Forelimb muscle (tissue), 1 donor: ENCODE data around the gene RHCG. TPM values are rescaled to one million over a fixed set of nuclear protein-coding genes. Genes with fewer than 3 reads are reported as not detected.

Source experiments
- DNase-seq: peaks from one replicate; pipeline ENCODE4 v3.0.0-alpha.2; 2013; ENCODE audit warnings: low read depth
- polyA plus RNA-seq: library from polyadenylated mRNA; unstranded; fragments of 120-200 nt; gene quantifications from one replicate; pipeline ENCODE4 v1.2.1, GENCODE V29; 2013; ENCODE audit not compliant: insufficient read length

Gene RHCG
- not detected for polyA plus RNA-seq

DNA sequence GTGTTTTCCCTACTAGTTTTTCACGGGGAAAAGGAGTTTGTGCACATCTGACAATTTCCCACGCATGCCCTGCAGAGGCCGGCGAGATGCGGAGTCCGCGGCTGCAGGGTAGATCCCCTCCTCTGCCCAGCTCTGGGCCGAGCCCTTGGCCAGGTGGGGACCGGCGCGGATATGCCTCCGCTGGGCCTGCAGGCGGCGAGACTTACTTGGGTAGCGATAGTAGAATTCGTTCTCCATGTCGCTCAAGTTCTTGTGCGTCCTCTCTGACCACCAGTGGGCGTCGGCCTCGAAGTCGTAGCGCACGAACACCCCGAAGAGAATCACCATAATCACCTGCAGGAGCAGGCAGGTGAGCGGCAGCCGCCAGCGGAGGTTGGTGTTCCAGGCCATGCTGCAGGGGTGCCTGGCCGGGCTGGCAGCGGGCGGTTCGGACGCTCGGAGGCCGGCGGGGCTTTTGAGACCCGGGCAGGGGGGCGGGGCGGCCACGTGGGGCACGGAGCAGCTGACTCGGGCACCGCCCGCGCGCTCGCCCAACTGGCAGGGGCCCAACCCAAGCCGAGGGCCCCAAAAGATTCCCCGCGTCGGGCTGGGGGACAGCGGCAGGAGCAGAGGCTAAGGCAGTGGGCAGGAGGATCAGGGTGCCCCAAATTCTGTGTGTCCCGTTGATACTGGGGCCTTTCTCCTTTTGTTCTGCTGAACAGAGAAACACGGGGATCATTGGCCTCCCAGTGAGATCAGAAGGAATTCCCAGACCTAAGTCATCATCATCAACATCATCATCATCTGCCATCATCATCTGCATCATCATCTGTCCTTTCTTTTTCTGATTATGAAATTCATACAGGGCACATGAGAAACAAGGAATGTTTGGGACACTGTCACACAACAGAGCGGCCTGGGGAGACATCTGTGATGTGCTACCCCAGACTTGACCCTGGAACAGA lies at the start of gene RHCG:
Gene RHCG, minus strand, starts transcription at position 429 of the 944 bp plus-strand sequence. Its CDS starts 39 bp downstream, at position 390.
- DNase-seq = no peak

DNA sequence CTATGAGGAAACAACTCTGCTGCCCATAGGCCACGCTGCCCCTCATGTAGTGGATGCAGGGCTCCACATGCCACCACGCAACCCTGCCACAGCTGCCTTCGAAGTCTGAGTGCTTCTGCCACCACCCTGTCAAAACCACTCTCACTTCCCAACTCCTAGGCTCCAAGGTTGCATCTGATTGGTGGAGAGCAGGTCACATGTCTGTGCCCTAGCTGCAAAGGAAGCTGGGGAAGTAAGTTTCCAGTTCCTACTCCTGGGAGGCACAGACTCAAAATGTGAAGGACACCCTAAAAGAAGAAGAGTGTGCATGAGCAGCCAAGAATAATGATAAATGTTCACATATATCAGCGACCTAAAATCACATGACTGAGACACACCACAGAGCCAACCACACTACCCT lies 47.0 kb upstream of the RHCG start:
- no peak for DNase-seq

DNA sequence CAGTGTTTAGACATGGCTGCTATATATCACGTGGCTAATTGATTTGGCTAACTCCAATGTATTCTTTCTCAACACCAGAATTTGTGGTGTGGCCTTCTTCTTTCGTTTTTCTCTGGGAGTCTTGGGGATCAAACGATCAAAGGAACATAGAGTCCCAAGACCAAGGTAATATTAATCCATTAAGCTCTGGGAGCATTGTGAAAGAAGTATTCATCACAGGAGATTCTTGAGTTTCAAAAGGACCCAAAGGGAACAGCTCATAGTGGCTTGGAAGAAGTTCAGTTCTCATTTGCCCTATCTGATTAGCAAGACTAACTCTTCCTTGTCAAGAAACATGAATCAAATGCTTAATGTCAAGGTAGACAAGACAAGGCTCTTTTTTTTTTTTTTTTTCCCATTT lies 46.0 kb upstream of the RHCG start:
- DNase-seq = no peak

DNA sequence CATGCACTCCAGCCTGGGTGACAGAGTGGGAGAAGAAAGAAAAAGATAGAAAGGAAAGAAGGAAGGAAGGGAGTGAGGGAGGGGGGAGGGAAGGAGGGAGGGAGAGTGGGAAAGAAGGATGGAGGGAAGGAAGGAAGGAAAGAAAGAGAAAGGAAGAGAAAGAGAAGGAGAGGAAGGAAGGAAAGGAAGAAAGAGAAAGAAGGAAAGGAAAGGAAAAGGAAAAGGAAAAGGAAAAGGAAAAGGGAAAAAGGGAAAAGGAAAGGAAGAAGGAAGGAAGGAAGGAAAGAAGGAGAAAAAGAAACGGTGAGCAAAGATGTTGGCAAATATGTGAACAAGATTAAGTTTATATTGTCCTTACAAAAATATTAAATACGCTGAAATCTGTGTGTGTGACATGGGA lies 42.6 kb upstream of the RHCG start:
- DNase-seq = no peak

DNA sequence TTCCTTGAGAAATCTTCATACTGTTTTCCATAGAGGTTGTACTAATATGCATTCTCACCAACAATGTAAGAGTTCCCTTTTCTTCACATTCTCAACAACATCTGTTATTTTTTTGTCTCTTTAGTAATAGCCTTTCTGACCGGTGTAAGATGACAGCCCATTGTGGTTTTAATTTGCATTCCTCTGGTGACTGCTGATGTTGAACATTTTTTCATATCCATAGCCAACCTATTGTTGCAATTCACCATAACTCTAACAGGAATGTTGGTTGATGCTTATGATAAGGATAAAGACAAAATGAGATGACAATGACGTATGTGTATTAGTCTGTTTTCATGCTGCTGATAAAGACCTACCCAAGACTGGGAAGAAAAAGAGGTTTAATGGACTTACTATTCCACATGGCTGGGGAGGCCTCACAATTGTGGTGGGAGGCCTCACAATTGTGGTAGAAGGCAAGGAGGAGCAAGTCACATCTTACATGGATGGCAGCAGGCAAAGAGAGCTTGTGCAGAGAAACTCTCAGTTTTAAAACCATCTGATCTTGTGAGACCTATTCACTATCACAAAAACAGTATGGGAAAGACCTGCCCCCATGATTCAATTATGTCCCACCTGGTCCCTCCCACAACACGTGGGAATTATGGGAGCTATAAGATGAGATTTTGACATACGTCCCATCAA lies 37.6 kb upstream of the RHCG start:
- no peak for DNase-seq

DNA sequence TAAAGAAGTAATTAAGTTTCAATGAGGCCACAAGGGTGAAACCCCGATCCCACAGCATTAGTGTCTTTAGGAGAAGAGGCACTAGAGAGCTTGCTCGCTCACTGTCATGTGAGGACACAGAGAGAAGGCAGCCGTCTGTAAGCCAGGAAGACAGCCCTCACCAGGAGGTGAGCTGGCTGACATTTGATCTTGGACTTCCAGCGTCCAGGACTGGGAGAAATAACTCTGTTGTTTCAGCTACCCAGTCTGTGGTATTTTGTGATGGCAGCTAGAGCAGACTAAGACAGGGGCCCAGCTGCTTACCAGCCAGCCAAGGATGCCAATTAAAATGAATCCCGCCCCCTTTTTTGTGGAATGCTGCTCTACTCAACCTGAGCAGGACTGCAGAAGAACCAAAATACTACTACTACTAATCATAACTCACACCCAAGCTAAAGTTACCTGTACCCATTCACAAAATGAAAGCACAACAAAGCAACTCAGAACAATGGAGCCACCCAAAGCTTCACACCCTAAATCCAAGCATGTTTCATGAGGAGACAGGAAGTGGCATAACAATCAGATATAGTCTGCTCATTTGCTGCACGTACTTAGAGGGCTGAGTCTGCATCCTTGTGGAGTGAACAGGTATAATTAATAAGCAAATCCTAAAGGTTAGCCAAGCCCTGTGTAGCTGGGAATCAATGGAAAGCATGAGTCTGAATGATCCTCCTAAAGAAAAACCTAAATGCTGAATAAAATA lies 35.6 kb upstream of the RHCG start:
- no peak for DNase-seq

DNA sequence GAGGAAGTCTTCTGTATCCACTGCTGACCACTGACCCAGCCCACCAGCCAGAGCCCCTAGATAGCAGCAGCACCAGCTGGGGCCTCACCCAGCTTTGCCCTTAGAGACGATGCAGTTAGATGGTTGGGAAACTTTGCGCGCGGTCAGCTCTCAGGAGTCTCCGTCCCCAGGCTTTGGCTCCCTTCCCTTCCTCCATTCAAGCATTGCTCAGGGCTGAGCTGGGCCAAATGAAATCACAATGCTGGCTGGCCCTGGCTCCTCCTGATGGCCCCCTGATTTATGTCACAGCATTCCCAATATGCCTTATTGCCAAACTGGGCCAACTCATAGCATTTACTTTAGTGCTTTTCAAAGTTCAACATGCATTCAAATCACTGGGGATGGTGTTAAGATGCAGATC lies 34.6 kb upstream of the RHCG start:
- DNase-seq = no peak

DNA sequence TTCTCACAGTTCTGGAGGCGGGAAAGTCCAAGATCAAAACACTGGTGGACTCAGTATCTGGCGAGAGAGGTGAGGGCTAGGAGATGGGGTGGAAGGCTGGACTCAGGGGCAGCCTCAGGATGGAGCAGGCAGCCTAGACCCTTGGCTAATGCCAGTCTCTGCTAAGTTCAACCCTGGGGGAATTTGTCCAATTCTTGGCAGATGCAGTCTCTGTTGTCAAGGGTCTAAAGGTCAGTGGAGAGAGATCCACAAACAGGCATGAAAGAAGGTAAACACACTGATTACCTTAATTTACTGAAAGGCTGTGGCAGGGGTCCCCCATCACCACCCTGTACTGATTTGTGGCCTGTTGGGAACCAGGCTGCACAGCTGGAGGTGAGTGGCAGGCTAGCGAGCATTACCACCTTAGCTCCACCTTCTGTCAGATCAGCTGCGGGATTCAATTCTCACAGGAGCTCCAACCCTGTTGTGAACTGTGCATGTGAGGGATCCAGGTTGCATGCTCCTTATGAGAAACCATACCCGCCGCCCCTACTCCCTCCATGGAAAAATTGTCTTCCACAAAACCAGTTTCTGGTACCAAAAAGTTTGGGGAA lies 32.5 kb upstream of the RHCG start:
- DNase-seq = no peak

DNA sequence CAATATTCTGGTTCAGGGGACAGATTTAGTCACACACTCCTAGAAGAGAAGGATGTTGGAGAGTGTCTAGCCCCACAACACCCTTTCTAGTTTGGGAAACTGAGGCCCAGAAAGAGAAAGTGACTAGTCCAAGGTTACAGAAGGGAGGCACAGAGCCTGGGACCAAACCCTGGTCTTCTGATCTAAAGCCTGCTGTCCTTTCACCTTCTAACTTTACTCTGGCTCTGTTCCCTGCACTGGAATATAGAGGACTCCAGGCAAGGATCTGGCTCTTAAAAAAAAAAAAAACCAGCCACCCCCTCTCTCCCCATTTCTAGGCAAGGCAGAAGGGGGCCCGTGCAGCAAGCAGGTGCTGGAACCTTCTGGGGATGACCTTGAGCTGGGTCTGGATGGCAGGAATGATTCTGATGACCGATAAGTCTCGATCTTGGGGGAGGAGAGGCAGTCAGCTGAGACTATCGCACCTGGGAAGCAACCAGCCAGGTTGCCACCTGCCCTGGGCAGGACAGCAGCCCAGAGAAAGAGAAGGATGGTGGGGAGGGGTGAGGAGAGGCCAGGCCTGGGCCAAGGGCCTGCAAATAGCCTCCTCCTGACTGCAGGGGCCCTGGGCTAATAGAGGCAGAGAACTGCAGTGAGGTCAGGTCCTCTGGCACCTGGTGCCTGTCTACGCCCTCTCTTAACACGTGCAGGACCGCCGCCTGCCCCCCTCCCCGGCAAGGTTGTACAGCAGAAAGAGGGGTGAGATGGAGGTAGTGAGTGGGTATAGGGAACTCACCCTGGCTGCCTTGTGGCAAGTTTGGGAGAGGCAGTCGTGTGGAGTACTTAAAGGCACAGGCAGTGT lies 30.4 kb upstream of the RHCG start:
- no peak for DNase-seq

DNA sequence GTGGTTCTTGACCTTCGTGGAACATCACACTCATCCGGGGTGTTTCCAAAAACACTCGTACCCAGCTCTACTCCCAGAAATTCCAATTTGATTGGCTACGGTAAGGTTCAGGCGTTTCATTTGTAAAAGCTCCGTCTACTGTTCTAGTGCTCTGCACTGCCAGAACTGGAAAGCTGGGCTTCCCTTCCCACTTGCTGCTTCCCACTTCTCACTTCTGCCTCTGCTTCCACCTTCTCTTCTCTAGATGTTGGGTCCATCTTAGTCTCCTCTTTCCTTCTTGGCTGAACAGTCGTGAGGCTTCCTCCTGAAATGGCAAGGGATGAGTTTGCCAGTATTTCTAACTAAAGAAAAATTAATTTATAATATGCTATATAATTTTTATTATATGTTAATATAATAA lies 29.8 kb upstream of the RHCG start:
- DNase-seq = no peak

DNA sequence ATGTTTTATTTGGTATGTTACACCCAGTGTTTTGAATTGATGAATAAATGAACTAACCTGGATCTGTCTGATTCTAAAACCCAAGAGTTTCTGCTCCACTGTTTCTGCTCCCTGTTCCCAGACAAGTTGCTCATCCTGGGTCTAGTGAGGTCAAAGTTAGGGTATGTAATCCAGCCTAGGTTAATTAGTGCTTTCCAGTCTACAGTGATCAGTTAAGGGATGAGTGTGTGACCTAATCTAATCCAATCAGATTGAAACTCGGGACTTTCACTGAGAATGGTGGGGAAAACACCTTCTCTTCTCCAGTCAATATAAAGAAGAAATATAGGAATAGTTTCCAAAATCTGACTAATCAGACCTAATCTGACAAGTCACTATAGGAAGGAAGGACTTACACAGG lies 27.8 kb upstream of the RHCG start:
- no peak for DNase-seq

DNA sequence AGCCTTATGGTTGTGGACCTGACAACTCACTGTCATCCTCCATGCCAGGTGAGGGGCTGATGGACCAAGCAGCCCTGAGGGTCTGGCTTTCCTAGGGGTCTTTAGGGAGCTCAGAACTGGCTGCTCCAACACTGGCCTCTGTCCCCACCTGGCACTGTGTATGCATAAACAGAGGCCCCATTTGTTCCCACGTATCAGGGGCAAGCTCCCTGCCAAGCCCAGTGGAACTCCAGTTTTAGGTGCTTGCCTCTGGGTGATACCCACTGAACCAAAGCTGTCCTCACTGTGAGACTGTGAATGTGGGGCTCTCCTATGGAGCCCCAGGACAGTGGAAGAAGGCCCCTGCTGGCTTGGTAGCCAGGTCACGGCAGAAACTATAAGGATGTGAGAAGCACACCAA lies 26.7 kb upstream of the RHCG start:
- DNase-seq = no peak

DNA sequence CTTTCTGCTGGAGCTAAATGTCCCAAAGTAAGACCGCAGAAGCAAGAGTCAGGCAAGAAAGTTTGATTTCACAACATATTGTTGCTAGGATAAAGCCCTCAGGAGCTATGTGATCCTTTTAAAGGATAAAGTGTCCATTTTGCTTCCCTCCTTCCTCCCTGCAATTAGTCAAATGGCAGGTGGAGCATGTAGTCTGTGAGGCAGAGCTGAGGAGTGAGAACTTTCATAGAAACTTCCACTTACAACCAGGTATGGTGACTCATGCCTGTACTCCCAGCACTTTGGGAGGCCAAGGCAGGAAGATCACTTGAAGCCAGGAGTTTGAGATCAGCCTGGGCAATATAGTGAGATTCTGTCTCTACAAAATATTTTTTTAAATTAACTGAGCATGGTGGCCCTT lies 25.2 kb upstream of the RHCG start:
- no peak for DNase-seq

DNA sequence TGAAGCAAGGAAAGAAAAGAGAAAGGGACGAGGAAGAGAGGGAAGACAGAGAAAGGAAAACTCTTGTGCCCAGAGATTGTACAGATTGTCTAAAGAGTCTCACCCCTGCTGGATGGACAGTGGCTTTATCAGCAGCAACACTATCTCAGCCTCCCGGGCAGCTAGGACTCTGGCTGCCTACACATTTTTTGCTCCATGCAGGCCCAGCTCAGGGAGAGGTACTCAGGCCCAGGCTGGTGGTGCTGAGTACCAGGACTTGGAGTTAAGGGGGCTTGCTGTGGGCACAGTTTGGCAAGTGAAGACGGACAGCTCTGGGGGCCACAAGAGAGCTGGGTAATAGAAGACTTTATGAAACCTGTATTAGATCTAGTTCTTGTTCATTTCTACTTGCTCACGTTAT lies 19.1 kb upstream of the RHCG start:
- no peak for DNase-seq

DNA sequence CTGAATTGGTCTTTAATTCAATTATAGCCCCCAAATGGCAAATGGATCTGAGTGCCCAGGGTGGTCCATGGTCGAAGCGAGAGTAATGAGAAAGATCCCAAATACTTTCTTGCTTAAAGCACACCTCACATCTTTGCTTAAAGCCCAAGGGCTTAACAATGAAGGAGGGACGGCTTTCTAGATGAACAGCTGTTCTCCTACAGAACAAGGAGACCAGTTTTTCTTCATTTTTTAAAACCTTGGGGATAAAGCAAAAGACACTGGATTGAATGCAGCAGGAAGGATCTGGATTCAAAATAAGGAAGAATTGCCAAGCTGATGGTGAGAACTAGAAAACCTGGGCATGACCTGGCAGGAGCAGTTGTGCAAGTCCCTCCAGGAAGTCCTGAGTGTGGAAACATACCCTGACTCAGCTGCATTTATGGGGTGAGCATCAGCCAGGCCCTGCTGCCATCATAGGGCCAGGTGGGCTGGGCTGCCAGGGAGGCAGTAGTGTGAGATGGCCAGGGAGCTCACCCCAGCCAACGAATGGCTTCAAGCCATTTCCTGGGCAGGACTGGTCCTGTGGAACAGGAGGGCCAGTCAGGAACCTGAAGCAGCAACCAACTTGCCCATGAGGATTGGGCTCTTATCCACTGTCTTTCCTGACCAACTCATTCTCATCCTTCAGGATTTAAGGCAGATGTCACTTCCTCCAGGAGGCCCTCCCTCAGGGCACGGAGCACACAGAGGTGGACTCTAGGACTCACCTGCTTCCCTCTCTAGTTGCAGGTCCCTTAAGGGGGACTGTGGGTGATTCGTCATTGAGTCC lies 18.4 kb upstream of the RHCG start:
- DNase-seq = no peak

DNA sequence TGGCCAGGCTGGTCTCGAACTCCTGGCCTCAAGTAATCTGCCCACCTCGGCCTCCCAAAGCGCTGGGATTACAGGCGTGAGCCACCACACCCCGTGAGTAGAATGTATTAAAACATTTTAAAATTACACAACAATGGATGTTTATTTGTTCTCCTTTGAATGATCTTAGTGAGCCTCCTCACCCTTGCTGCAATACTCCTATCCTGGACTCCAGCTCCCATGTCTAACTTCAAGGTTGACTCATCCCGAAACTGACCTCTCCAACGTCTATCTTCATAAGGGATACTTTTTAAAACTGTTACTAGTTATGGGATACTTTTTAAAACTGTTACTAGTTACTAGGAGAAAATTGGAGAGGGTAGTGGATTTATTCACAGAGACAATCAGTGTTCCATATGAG lies 17.8 kb upstream of the RHCG start:
- DNase-seq = no peak

DNA sequence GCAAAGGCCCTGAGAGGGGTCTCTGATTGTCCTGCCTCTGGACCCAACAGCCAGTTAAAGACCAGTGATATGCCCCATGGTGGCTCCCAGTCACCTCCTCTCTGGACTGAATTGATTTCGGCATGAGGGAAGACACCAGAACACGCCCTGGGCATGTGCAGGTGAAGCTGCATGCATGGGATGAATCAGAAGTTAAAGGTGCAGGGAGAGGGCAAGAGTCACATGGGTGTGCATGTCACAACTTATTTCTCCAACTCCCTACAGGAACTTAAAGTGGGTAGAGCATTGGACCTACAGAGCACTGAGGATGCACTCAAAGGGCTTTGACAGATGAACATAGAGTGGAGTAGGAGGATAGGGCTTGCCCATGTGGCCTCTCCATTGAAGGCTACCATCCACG lies 16.9 kb upstream of the RHCG start:
- no peak for DNase-seq

DNA sequence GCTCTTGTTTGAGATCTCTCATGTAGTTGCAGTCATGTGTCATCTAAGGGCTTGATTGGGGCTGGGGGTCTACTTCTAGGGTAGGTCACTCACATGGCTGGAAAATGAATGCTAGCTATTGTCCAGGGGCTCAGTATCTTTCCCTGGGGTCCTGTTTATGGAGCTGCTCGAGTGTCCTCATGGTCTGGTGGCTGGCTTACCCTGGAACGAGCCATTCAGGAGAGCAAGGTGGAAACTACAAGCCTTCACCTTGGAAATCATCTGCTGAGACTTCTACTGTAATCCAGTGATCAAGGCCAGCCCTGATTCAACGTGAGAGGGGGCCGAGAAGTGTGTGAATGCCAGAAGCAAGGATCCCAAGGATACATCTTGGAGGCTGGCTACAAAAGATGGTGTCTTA lies 16.2 kb upstream of the RHCG start:
- DNase-seq = no peak

DNA sequence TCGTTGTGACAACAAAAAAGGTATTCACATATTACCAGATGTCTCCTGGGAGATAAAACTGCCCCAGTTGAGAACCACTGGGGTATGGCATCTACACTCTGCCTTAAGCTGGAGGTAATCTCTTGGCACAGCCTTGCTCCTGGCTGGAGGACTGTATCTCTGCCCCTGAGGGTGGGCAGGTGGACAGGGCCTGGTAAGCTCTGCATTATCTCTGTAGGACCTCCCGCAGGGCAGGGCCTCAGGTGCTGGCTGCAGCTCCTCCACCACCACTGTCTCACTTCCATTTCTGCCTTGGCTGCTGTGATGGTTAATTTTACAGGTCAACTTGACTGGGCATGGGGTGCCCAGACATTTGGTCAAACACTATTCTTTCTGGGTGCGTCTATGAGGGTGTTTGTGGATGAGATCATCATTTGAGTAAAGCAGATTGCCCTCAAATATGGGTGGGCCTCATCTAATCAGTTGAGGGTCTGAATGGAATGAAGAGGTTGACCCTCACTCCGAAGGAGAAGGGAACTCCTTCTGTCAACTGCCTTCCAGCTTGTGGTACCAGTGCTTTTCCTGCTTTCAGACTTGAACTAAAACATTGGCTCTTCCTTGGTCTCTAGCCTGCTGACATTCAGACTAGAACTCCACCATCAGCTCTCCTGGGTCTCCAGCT lies 9.8 kb upstream of the RHCG start:
- no peak for DNase-seq

DNA sequence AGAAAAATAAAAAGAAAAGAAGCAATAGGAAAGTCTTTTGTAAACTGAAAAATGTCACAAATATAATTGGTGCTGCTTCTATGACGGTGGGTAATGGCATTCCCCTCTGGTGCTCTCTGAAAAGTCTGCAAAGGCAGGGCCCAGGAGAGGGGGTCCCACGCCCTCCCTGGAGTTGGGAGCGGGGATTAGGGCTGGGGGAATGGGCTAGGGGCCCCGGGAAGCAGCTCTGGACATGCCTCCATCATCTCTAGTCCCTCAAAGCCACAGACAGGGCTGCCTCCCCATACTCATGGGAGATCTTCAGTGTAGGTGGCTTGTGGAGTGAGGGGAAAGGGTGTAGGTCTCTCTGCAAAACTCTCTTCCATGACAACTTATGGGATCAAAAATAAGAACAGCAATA lies 7.8 kb upstream of the RHCG start:
- no peak for DNase-seq
